Subcutaneous abdominal adipose tissue (tissue), 5 donors: ENCODE results near the gene AURKAIP1.

Experiments
- H3K27ac ChIP-seq: one replicate; pipeline ENCODE4 v1.7.0; 2013; ENCODE audit warnings: low read depth, mild to moderate bottlenecking, inconsistent platforms, low read length, moderate library complexity
- H3K27me3 ChIP-seq, 5 donors: one replicate each; pipeline ENCODE4 v1.7.0; 2013; ENCODE audit warnings: low read length in 5 of 5, inconsistent platforms in 1 of 5; ENCODE audit not compliant: control insufficient read depth in 5 of 5, insufficient read depth in 4 of 5
- H3K36me3 ChIP-seq, 5 donors: one replicate each; pipeline ENCODE4 v1.7.0; 2013; ENCODE audit warnings: low read length in 5 of 5; ENCODE audit not compliant: control insufficient read depth in 5 of 5, insufficient read depth in 5 of 5
- H3K4me1 ChIP-seq, 5 donors: one replicate each; pipeline ENCODE4 v1.7.0; 2013; ENCODE audit warnings: low read length in 5 of 5, mild to moderate bottlenecking in 3 of 5, moderate library complexity in 1 of 5; ENCODE audit not compliant: control insufficient read depth in 5 of 5, insufficient read depth in 5 of 5
- H3K4me3 ChIP-seq, 5 donors: one replicate each; pipeline ENCODE4 v1.7.0; 2013; ENCODE audit warnings: low read length in 5 of 5, low read depth in 1 of 5
- H3K9ac ChIP-seq, 5 donors: one replicate each; pipeline ENCODE4 v1.7.0; 2013; ENCODE audit warnings: low read length in 5 of 5, mild to moderate bottlenecking in 4 of 5, moderate library complexity in 3 of 5
- H3K9me3 ChIP-seq, 5 donors: one replicate each; pipeline ENCODE4 v1.7.0; 2013; ENCODE audit warnings: low read length in 5 of 5; ENCODE audit not compliant: control insufficient read depth in 5 of 5
- donor health status: healthy.
- donor health status: healthy.
- donor health status: healthy.
- donor health status: healthy.
- donor health status: healthy.

Gene AURKAIP1

DNA sequence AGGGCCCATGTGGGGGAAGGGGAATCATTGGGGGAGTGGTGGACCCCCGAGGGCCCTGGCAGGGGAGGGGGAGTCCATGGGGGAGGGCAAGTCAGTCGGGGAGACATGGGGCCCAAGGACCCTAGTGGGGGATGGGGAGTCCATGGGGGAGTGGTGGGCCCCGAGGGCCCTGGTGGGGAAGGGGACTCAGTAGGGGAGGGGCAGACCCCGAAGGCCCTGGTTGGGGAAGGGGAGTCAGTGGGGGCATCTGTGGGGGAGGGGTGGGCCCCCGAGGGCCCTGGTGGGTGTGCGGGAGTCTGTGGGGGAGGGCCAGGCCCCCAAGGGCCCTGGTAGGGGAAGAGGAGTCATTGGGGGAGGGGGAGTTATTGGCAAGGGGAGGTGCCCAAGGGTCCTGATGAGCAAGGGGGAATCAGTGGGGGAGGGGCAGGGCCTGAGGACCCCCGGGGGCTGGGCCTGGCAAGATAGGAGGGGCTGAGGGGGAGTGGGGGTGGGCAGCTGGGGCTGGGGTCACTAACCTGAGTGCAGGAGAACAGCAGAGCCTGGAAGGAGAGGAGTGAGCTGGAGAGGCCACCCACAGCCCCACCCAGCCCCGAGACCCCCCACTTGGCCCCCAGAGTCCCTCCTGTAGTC, 18.7 kb downstream of the AURKAIP1 start:
- H3K4me1 ChIP-seq: peaks cover 10 to 85% (median 81%) of the 10 kb centered on the region in 5 donors
- H3K27ac ChIP-seq: peak overlapping the region; percentile 84
- peak overlapping the region in 4 of 5 donors; percentile 56 to 78 (median 73) for H3K4me3 ChIP-seq
- H3K36me3 ChIP-seq: peaks cover 0 to 18% (median 15%) of the 10 kb centered on the region in 5 donors
- no peak overlapping the region for H3K9ac ChIP-seq
- peaks cover 0 to 16% (median 0%) of the 10 kb centered on the region in 5 donors for H3K27me3 ChIP-seq
- no peaks in the 10 kb centered on the region for H3K9me3 ChIP-seq

GRCh38 chr1:1355416-1355815, 19.6 kb downstream of the AURKAIP1 start:
- peaks cover 0 to 16% (median 0%) of the 10 kb centered on the region in 5 donors for H3K27me3 ChIP-seq
- H3K27ac ChIP-seq: no peak overlapping the region

GRCh38 chr1:1354271-1355247, 20.4 kb downstream of the AURKAIP1 start:
- peaks cover 0 to 18% (median 15%) of the 10 kb centered on the region in 5 donors for H3K36me3 ChIP-seq
- no peaks in the 10 kb centered on the region for H3K9me3 ChIP-seq
- peaks cover 8 to 68% (median 64%) of the 10 kb centered on the region in 5 donors for H3K4me1 ChIP-seq
- H3K27ac ChIP-seq: no peak overlapping the region
- H3K27me3 ChIP-seq: peaks cover 0 to 16% (median 0%) of the 10 kb centered on the region in 5 donors
- no peak overlapping the region for H3K9ac ChIP-seq
- no peak overlapping the region for H3K4me3 ChIP-seq

More at GRCh38 chr1:1355416-1355815, 19.6 kb downstream of the AURKAIP1 start:
- H3K4me1 ChIP-seq: peaks cover 8 to 76% (median 73%) of the 10 kb centered on the region in 5 donors
- no peak overlapping the region for H3K9ac ChIP-seq
- no peak overlapping the region for H3K4me3 ChIP-seq
- H3K36me3 ChIP-seq: peaks cover 0 to 18% (median 15%) of the 10 kb centered on the region in 5 donors
- H3K9me3 ChIP-seq: no peaks in the 10 kb centered on the region

DNA sequence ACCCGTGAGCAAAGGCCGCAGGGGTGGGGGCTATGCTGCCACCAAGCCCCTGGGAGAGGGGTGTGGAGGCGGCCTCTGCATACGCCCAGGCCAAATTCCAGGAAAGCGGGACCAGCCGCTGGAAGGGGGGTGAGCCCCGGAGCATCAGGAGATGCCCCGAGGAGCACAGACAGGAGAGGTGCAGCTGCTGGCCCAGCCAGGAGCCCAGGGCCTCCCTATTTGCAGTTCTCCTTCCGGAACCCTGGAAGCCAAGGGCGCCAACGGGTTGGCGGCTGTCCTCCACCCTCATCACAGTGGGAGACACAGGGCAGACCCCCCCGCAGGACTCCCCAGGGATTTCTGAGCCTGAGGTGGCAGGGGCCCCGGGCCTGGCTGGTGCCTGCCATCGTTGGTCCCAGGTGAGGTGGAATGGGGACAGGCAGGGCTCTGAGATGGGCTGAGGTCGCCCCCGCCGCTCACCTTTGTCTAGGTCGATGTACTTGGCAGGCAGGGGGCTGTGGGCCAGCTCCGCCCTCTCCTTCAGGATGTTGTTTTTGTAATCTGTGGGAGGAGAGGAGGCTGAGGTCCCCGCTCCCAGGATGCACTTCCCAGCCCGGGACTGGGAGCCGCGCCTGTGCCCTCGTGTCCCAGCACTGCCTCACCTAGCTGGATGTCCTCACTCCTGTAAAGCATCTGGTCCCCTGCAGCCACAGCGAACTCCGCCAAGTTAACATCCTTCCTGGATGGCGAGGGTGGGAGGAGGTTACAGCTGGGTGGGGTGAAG, 21.4 kb downstream of the AURKAIP1 start:
- no peaks in the 10 kb centered on the region for H3K9me3 ChIP-seq
- H3K27ac ChIP-seq: no peak overlapping the region
- H3K36me3 ChIP-seq: peaks cover 0 to 18% (median 15%) of the 10 kb centered on the region in 5 donors
- peaks cover 0 to 11% (median 0%) of the 10 kb centered on the region in 5 donors for H3K27me3 ChIP-seq
- no peak overlapping the region for H3K4me3 ChIP-seq
- H3K9ac ChIP-seq: no peak overlapping the region
- peaks cover 8 to 61% (median 54%) of the 10 kb centered on the region in 5 donors for H3K4me1 ChIP-seq

DNA sequence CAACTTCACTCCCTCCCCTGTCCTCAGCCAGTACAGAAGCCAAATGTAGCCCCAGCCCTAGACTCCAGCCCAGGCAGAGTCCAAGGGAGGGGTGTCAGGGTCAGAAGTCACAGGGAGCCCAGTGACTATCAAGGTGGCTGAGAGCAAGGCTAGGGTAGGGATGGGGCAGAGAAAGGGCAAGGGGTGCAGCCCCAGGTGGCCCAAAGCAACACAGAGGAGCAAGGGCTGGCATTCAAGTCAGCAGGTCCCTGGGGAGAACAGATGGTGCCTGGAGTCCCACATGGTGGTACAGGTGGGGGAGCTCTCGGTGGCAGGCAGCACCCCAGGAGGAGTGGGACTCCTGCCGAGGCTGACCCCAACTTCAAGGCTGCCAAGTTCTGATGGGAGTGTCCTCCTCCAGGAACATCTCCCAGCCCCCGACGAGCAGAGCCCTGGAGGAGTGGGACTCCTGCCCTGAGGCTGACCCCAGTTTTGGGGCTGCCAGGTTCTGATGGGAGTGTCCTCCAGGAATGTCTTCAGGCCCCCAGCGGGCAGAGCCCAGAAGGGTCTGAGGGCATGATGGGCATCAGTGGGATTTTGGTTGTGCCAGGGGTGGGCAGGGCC, 22.1 kb downstream of the AURKAIP1 start:
- H3K9me3 ChIP-seq: no peaks in the 10 kb centered on the region
- peaks cover 0 to 11% (median 0%) of the 10 kb centered on the region in 5 donors for H3K27me3 ChIP-seq
- H3K4me3 ChIP-seq: peak overlapping the region in 1 of 5 donors; percentile 29
- peaks cover 8 to 61% (median 54%) of the 10 kb centered on the region in 5 donors for H3K4me1 ChIP-seq
- peak overlapping the region in 1 of 5 donors; percentile 41 for H3K9ac ChIP-seq
- H3K27ac ChIP-seq: no peak overlapping the region
- H3K36me3 ChIP-seq: peaks cover 0 to 18% (median 15%) of the 10 kb centered on the region in 5 donors

- Histone ChIP-seq H3K27ac (no peak overlapping the region), H3K27me3 (peaks cover 0 to 11% (median 0%) of the 10 kb centered on the region in 5 donors), H3K4me3 (peak overlapping the region in 1 of 5 donors; percentile 2), H3K4me1 (peaks cover 8 to 62% (median 57%) of the 10 kb centered on the region in 5 donors), H3K9me3 (no peaks in the 10 kb centered on the region), H3K9ac (no peak overlapping the region), H3K36me3 (peaks cover 0 to 18% (median 15%) of the 10 kb centered on the region in 5 donors)
These were observed 23.2 kb downstream of the AURKAIP1 start for GRCh38 chr1:1351511-1352427.

DNA sequence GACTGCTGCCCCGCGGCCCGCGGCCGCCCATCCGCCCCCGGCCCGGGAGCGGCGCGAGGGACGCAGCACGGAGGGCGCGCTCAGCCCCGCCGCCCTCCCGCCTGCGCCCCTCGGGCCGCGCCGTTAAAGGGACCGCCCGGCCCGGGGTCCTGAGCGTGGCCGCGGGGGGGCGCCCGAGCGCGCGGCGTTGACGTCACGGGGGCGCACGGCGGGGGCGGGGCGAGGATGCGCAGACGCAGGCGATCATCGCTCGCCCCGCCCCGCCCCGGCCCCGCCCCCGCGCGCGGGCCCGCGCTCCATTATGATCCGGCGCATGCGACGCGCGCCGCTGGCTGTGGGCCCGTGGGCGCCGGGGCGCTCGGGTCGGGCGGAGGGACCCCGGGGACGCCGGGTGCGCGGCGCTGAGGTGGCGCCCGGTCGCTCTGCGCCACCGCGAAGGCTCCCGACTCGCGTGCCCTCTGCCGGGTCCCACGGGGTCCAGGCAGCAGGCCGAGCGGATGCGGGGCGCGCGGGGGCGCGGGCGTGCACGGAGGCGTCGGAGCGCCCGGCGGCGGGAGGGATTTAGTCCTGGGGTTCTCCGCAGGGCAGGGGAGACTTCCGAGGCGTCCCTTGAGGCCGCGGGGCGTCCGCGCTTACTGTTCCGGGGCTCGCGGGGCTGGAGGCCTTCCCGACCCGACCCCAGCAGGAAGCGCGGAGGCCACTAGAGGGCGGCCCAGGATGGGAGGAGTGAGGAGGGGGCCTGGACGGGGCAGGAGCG, 25.6 kb downstream of the AURKAIP1 start, which contains the start of gene DVL1:
Gene DVL1, minus strand, starts transcription at position 163 of the 757 bp plus-strand sequence. CDS start 353 bp downstream, outside the sequence.
- peak within 1 kb of the TSS; percentile 70 to 81 (median 77) for H3K4me3 ChIP-seq
- H3K27ac ChIP-seq: peak within 1 kb of the TSS; percentile 46
- peaks cover 0 to 11% (median 0%) of the 10 kb centered on the region in 5 donors for H3K27me3 ChIP-seq
- H3K4me1 ChIP-seq: peaks cover 8 to 74% (median 69%) of the 10 kb centered on the region in 5 donors
- H3K9ac ChIP-seq: peak within 1 kb of the TSS; percentile 38 to 86 (median 74)
- peaks cover 0 to 18% (median 11%) of the 10 kb centered on the region in 5 donors for H3K36me3 ChIP-seq
- H3K9me3 ChIP-seq: no peaks in the 10 kb centered on the region
